PC-9 (cell line): ENCODE results near the gene DOCK4.

Experiments used
- CTCF ChIP-seq: fragments of 200-600 bp; sonication (generic); conservative IDR thresholded peaks from 2 replicates; pipeline ENCODE4 v1.6.1; 2017; ENCODE audit warnings: mixed run types, antibody characterized with exemption, mild to moderate bottlenecking, moderate library complexity
- EZH2 ChIP-seq: fragments of 200-600 bp; sonication (generic); IDR thresholded peaks from 2 replicates; pipeline ENCODE4 v1.8.0; 2017; ENCODE audit warnings: antibody characterized with exemption, low read depth

GRCh38 chr7:111839261-111839660 lies 366.9 kb downstream of the DOCK4 start:
- TF ChIP-seq CTCF (no peak), EZH2 (no peak)
